ENCODE data around the gene FAM120A. TPM values are rescaled to one million over a fixed set of nuclear protein-coding genes. Genes with fewer than 3 reads are reported as not detected.
A peak's percentile ranks its signal among the peaks of the same experiment; 100 is the strongest.

The FAM120A gene
- total RNA-seq, 1 experiment from 2014 or later: 43.2 TPM

DNA sequence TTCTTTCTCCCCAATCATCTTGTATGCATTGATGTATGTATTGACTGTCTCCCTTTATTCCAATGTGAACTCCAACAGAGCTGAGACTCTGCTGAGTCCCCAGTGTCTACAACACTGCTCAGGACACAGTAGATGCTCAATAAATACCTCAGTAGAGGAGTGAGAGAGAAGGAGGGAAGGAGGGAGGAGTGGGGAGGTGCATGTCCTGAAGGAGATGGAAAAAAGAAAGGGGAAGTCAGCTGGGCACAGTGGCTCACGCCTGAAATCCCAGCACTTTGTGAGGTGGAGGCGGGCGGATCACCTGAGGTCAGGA is 122.0 kb downstream of the FAM120A start:
- H3K9me3 ChIP-seq: no peaks in the 10 kb centered on the region
- DNase-seq: no peak
- H3K36me3 ChIP-seq (ENCODE audit: control insufficient read depth, insufficient read depth, low read length): no peaks in the 10 kb centered on the region
- POLR2A ChIA-PET: no interaction called here
- H3K27ac Mint-ChIP-seq (ENCODE audit: unreplicated experiment): no peak overlapping the region
- intact Hi-C loops (cut with micrococcal nuclease; ENCODE audit: unreplicated experiment): no loop called here
- H3K9me3 Mint-ChIP-seq (ENCODE audit: unreplicated experiment): no peaks in the 10 kb centered on the region
- CTCF ChIA-PET: interaction anchor here (0.7 kb wide), 1 partner anchor 11 kb away, joined by 7 read pairs; no protein-coding TSS in a partner anchor
- H3K4me3 Mint-ChIP-seq (ENCODE audit: unreplicated experiment): no peak overlapping the region
- H3K27me3 Mint-ChIP-seq (ENCODE audit: insufficient read depth, unreplicated experiment): no peaks in the 10 kb centered on the region
- TF ChIP-seq, protein P1, sequence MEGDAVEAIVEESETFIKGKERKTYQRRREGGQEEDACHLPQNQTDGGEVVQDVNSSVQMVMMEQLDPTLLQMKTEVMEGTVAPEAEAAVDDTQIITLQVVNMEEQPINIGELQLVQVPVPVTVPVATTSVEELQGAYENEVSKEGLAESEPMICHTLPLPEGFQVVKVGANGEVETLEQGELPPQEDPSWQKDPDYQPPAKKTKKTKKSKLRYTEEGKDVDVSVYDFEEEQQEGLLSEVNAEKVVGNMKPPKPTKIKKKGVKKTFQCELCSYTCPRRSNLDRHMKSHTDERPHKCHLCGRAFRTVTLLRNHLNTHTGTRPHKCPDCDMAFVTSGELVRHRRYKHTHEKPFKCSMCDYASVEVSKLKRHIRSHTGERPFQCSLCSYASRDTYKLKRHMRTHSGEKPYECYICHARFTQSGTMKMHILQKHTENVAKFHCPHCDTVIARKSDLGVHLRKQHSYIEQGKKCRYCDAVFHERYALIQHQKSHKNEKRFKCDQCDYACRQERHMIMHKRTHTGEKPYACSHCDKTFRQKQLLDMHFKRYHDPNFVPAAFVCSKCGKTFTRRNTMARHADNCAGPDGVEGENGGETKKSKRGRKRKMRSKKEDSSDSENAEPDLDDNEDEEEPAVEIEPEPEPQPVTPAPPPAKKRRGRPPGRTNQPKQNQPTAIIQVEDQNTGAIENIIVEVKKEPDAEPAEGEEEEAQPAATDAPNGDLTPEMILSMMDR (IDR thresholded peaks at IDR 0.05; ENCODE audit: insufficient read depth in 1 of 2, low read depth in 1 of 2, low read length in 1 of 2, severe bottlenecking in 1 of 2, unreplicated experiment in 1 of 2): no peak
- H3K36me3 Mint-ChIP-seq (ENCODE audit: insufficient read depth, unreplicated experiment): peaks cover 7% of the 10 kb centered on the region
- H3K4me1 ChIP-seq: peaks cover 7% of the 10 kb centered on the region
- no peak overlapping the region for H3K4me3 ChIP-seq (ENCODE audit: low read depth, low read length)
- H3K4me1 Mint-ChIP-seq (ENCODE audit: low read depth, unreplicated experiment): no peaks in the 10 kb centered on the region
- H3K27me3 ChIP-seq (replicated peaks; ENCODE audit: control insufficient read depth, insufficient read depth, low read length): no peaks in the 10 kb centered on the region
- no TSS peak for BruUV-seq (replicated peaks)

DNA sequence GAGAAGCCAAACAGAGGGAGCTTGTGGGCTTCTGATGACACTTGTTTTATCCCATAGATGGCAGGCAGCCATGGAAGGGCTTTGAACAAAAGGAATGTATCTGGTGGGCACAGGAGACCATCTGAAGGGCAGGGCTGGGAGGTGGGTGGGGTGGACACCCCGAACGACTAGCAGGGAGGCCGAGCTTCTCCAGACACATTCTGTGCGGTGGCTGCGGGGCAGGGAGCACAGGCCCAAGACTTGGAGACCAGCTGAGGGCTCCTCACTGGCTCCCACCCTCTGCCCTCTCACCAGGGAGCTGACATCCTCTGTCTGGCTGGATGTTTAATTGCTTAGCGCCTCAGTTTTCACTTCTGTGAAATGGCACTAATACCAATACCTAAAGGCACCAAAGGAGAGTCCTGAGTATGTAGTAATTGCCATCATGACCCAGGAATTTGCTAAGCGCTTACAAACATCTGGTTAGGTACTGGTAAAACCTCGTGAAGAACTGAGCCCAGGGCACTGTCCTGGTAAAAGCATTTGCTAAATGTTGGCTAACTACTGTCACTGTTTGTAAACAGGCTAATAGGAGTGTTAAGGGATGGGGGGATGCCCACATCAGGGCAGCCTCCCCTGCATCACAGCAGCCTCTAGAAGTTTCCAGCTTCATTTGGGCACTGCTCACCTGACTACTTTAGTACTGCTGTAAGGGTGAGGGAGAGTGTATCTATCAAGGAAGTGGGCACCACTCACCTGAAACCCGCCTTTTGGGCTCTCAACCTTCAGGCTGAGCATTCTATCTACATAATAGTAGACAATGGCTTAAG is 122.8 kb downstream of the FAM120A start:
- no peak overlapping the region for H3K4me3 Mint-ChIP-seq (ENCODE audit: unreplicated experiment)
- Histone ChIP-seq H3K4me1 (peaks cover 7% of the 10 kb centered on the region), H3K9me3 (no peaks in the 10 kb centered on the region), H3K27me3 (replicated peaks; ENCODE audit: control insufficient read depth, insufficient read depth, low read length) (no peaks in the 10 kb centered on the region), H3K36me3 (ENCODE audit: control insufficient read depth, insufficient read depth, low read length) (no peaks in the 10 kb centered on the region), H3K4me3 (ENCODE audit: low read depth, low read length) (no peak overlapping the region)
- no peaks in the 10 kb centered on the region for H3K9me3 Mint-ChIP-seq (ENCODE audit: unreplicated experiment)
- H3K4me1 Mint-ChIP-seq (ENCODE audit: low read depth, unreplicated experiment): peaks cover 1% of the 10 kb centered on the region
- intact Hi-C loops (cut with micrococcal nuclease; ENCODE audit: unreplicated experiment): no loop called here
- peaks cover 3% of the 10 kb centered on the region for H3K36me3 Mint-ChIP-seq (ENCODE audit: insufficient read depth, unreplicated experiment)
- BruUV-seq (replicated peaks): TSS peak; percentile 49
- CTCF ChIA-PET: interaction anchor here (0.7 kb wide), 1 partner anchor 12 kb away, joined by 7 read pairs; no protein-coding TSS in a partner anchor
- H3K27ac Mint-ChIP-seq (ENCODE audit: unreplicated experiment): no peak overlapping the region
- POLR2A ChIA-PET: no interaction called here
- TF ChIP-seq, protein P1 (IDR thresholded peaks at IDR 0.05; ENCODE audit: insufficient read depth in 1 of 2, low read depth in 1 of 2, low read length in 1 of 2, severe bottlenecking in 1 of 2, unreplicated experiment in 1 of 2): no peak
- no peak for DNase-seq
- no peaks in the 10 kb centered on the region for H3K27me3 Mint-ChIP-seq (ENCODE audit: insufficient read depth, unreplicated experiment)

DNA sequence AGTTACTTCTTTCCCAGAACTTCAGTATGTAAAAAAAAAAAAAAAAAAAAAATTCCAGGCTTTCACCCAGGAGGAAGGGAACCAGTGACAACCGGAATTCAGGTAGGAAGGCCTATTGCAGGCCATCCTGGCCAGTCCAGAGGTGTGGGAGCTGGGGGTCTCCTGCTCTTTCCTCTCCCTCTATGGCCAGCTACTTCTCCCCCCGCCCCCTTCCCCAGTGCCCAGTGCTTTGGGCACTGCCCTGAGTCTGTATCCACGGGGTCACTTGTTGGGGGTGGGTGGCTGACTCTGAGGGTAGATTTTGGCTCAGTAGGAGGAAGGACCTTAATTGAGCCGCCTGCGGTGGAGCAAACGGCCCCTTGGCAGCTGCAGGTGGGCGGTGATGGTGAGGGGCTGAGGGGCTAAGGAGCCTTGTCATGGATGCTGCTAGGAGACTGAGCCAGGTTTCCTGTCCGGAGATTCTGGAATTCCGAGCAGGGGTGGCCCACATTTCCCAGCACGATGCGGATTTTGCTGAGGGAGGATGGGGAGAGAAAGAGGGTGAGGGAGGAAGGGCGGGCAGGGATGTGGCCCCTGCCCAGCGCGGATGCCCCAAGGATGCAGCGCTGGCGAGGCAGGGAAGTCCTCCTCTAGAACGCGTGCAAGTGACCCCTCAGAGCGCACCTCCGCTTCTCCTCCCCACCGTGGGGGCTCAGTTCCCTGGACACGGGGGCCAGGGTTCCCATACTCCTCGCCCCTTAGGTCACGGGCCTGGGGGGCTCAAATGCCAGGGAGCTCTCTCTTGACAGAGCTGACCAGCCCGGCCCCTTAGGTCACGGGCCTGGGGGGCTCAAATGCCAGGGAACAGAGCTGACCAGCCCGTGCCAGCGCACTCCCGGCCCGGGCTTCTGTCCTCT is 123.7 kb downstream of the FAM120A start:
- no TSS peak for BruUV-seq (replicated peaks)
- ChIA-PET POLR2A (interaction anchor here (0.6 kb wide), 1 partner anchor 9 kb away, joined by 3 read pairs; no protein-coding TSS in a partner anchor), CTCF (interaction anchor here (1.2 kb wide), 1 partner anchor 9 kb away, joined by 5 read pairs; no protein-coding TSS in a partner anchor)
- no peaks in the 10 kb centered on the region for H3K9me3 ChIP-seq
- H3K4me3 Mint-ChIP-seq (ENCODE audit: unreplicated experiment): peak overlapping the region; percentile 79
- no peak for DNase-seq
- intact Hi-C loops (cut with micrococcal nuclease; ENCODE audit: unreplicated experiment): no loop called here
- no peaks in the 10 kb centered on the region for H3K27me3 ChIP-seq (replicated peaks; ENCODE audit: control insufficient read depth, insufficient read depth, low read length)
- no peaks in the 10 kb centered on the region for H3K9me3 Mint-ChIP-seq (ENCODE audit: unreplicated experiment)
- H3K36me3 ChIP-seq (ENCODE audit: control insufficient read depth, insufficient read depth, low read length): no peaks in the 10 kb centered on the region
- H3K4me1 ChIP-seq: peaks cover 7% of the 10 kb centered on the region
- H3K4me1 Mint-ChIP-seq (ENCODE audit: low read depth, unreplicated experiment): peaks cover 7% of the 10 kb centered on the region
- no peaks in the 10 kb centered on the region for H3K36me3 Mint-ChIP-seq (ENCODE audit: insufficient read depth, unreplicated experiment)
- H3K4me3 ChIP-seq (ENCODE audit: low read depth, low read length): peak overlapping the region; percentile 54
- H3K27ac Mint-ChIP-seq (ENCODE audit: unreplicated experiment): peak overlapping the region; percentile 78
- H3K27me3 Mint-ChIP-seq (ENCODE audit: insufficient read depth, unreplicated experiment): no peaks in the 10 kb centered on the region
- TF ChIP-seq, protein P1 (IDR thresholded peaks at IDR 0.05; ENCODE audit: insufficient read depth in 1 of 2, low read depth in 1 of 2, low read length in 1 of 2, severe bottlenecking in 1 of 2, unreplicated experiment in 1 of 2): no peak
